NB4 (cell line): ENCODE data around the gene ATXN1.
"Not testable (repeated sequence)": the region's sequence is repeated elsewhere in the genome, so short reads cannot be mapped to it uniquely, and the experiment has no call there.

Source experiments
- DNase-seq: peaks from one replicate; pipeline ENCODE4 v3.0.0; 2010; ENCODE audit warnings: low read depth
- H3K4me3 ChIP-seq: one replicate; pipeline ENCODE4 v1.5.1; 2011; ENCODE audit warnings: mild to moderate bottlenecking, low read depth, low read length, moderate library complexity
- MAX ChIP-seq: IDR thresholded peaks from 2 replicates; pipeline ENCODE4 v1.6.1; 2011; ENCODE audit warnings: low read depth, low read length
- MYC ChIP-seq: IDR thresholded peaks from 2 replicates; pipeline ENCODE4 v1.6.1; 2011; ENCODE audit warnings: low read depth, low read length
- POLR2A ChIP-seq: IDR thresholded peaks from 2 replicates; pipeline ENCODE4 v1.6.1; 2011; ENCODE audit warnings: mild to moderate bottlenecking; ENCODE audit not compliant: insufficient read length; ENCODE audit errors: extremely low read depth
- TF ChIP-seq, protein P1 (sequence below): IDR thresholded peaks from one replicate; pipeline ENCODE4 v1.5.1; 2012; ENCODE audit warnings: low read depth, low read length

Gene ATXN1

DNA sequence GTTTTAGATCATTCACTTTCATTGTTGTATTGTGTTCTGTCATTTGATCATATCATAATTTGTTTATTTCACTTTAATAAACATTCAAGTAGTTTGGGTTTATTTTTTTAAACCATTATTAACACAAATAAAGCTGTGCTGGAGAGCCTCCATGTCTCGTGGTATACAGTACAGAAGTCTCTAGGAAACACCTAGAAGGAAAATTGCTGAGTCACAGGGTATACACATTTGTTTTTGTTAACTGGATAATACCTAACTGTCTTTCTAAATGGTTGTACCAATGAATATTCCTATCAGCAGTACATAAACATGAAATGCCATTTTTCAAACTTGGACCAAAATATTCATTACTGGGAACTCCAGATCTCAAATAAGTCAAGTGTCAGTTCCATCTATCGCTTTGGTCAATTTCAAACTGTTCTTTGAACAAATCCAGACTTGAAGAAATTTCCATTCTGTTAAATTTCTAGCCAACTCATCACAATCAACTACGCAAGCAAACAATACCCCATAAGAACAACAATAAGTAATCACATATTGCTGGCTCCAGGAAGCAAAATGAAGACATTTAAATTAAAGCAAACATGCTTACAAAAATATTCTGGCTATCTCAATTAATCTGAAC is 138.1 kb downstream of the ATXN1 start:
- H3K4me3 ChIP-seq, result no peak overlapping the region
- no peak for TF ChIP-seq POLR2A
- TF ChIP-seq, protein P1, sequence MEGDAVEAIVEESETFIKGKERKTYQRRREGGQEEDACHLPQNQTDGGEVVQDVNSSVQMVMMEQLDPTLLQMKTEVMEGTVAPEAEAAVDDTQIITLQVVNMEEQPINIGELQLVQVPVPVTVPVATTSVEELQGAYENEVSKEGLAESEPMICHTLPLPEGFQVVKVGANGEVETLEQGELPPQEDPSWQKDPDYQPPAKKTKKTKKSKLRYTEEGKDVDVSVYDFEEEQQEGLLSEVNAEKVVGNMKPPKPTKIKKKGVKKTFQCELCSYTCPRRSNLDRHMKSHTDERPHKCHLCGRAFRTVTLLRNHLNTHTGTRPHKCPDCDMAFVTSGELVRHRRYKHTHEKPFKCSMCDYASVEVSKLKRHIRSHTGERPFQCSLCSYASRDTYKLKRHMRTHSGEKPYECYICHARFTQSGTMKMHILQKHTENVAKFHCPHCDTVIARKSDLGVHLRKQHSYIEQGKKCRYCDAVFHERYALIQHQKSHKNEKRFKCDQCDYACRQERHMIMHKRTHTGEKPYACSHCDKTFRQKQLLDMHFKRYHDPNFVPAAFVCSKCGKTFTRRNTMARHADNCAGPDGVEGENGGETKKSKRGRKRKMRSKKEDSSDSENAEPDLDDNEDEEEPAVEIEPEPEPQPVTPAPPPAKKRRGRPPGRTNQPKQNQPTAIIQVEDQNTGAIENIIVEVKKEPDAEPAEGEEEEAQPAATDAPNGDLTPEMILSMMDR, result no peak
- TF ChIP-seq MAX, result no peak
- no peak for TF ChIP-seq MYC
- DNase-seq, result no peak

- TF ChIP-seq, protein P1, result no peak
- no peak for TF ChIP-seq MAX
- no peak for TF ChIP-seq POLR2A
- no peak for TF ChIP-seq MYC
- no peak for DNase-seq
- H3K4me3 ChIP-seq, result no peak overlapping the region
Observed at GRCh38 chr6:16622193-16622592, 139.1 kb downstream of the ATXN1 start.

- TF ChIP-seq POLR2A (no peak), MAX (no peak), MYC (no peak)
- TF ChIP-seq, protein P1, result no peak
- no peak overlapping the region for H3K4me3 ChIP-seq
- DNase-seq, result no peak
Observed at GRCh38 chr6:16621002-16621401, 140.3 kb downstream of the ATXN1 start.

GRCh38 chr6:16619777-16620176 is 141.5 kb downstream of the ATXN1 start:
- DNase-seq, result no peak
- H3K4me3 ChIP-seq, result no peak overlapping the region
- TF ChIP-seq MYC, result no peak
- TF ChIP-seq MAX, result no peak
- TF ChIP-seq, protein P1, result no peak

- TF ChIP-seq, protein P1, result no peak
- TF ChIP-seq POLR2A, result no peak
- no peak for TF ChIP-seq MAX
- no peak for TF ChIP-seq MYC
- no peak overlapping the region for H3K4me3 ChIP-seq
- DNase-seq, result no peak
Observed at GRCh38 chr6:16618962-16619361, 142.3 kb downstream of the ATXN1 start.

DNA sequence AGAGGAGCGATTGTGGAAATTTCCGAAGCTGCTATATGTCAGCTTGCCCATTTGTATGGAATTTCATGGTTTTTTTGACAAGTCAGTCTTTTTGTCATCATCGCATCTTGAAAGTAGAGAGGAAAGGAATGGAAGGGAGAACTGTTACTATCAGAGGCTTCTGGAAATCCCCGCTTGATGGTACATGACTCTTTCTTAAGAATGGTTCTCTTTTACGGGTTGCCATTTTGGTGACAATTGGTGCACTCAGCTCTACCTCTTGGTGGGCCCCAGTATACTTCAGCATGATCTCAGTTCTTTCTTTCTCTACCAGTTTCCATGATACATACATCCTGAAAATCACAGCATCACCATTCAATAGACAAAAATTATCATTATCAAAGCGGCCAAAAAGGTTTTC is 146.0 kb downstream of the ATXN1 start:
- DNase-seq, H3K4me3 ChIP-seq: not testable (repeated sequence)

DNA sequence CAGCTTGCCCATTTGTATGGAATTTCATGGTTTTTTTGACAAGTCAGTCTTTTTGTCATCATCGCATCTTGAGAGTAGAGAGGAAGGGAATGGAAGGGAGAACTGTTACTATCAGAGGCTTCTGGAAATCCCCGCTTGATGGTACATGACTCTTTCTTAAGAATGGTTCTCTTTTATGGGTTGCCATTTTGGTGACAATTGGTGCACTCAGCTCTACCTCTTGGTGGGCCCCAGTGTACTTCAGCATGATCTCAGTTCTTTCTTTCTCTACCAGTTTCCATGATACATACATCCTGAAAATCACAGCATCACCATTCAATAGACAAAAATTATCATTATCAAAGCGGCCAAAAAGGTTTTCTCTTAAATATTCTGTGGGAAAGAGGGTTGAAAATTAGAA is 147.1 kb downstream of the ATXN1 start:
- not testable (repeated sequence) for DNase-seq, H3K4me3 ChIP-seq

DNA sequence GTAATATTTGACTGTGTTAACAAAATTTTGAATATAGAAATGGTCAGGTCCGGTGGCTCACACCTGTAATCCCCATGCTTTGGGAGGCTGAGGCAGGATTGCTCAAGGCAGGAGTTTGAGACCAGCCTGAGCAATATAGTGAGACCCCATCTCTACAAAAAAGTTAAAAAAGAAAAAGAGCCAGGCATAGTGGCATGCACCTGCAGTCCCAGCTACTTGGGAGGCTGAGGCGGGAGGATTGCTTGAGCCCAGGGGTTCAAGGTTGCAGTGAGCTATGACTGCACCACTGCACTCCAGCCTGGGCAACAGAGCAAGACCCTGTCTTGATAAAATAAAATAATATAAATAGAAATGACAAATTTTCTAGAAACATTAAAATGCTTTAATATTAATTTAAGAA is 147.8 kb downstream of the ATXN1 start:
- not testable (repeated sequence) for DNase-seq, H3K4me3 ChIP-seq
